ENCODE results near the gene BHLHE41. TPM values are rescaled to one million over a fixed set of nuclear protein-coding genes. Genes with fewer than 3 reads are reported as not detected.

Gene BHLHE41
- total and polyA plus RNA-seq, 2 of the 8 experiments (the other 6 are each of a cell fraction or from before 2014, with no cell fraction given): 1.1 to 3.4 TPM

GRCh38 chr12:26134540-26134939 lies 9.7 kb upstream of the BHLHE41 start:
- no peak overlapping the region for H3K14ac ChIP-seq (ENCODE audit: insufficient read length)
- no peaks in the 10 kb centered on the region for H3K23me2 ChIP-seq (ENCODE audit: low read depth, low read length)
- no peaks in the 10 kb centered on the region for H3K36me3 ChIP-seq (ENCODE audit: control insufficient read depth in 2 of 4, insufficient read depth in 4 of 4, low read length in 3 of 4)
- H3K9me3 ChIP-seq (ENCODE audit: insufficient read depth in 2 of 2, low read depth in 1 of 2, low read length in 1 of 2): no peaks in the 10 kb centered on the region
- H3K4me3 ChIP-seq (ENCODE audit: extremely low read depth in 1 of 4, insufficient read depth in 2 of 4, low read depth in 3 of 4, low read length in 4 of 4): no peak overlapping the region
- no peak overlapping the region for H3K27ac ChIP-seq (ENCODE audit: low read depth, low read length)
- no peaks in the 10 kb centered on the region for H3K79me2 ChIP-seq (ENCODE audit: control insufficient read depth in 1 of 2, insufficient read depth in 2 of 2, low read length in 2 of 2)
- no peak overlapping the region for H2BK20ac ChIP-seq (ENCODE audit: low read length)
- no peaks in the 10 kb centered on the region for H4K20me1 ChIP-seq (replicated peaks in 1 of 2; ENCODE audit: control insufficient read depth in 1 of 2, insufficient read depth in 2 of 2, low read length in 2 of 2)
- no peak overlapping the region for H4K8ac ChIP-seq (ENCODE audit: extremely low read depth, insufficient read depth, low read length)
- FAIRE-seq (no peak), DNase-seq (ENCODE audit: low read depth in 1 of 2, low spot score in 2 of 2) (no peak)
- no peak overlapping the region for H3K4me2 ChIP-seq (ENCODE audit: insufficient read depth in 1 of 2, low read depth in 2 of 2, low read length in 2 of 2)
- H2BK12ac ChIP-seq (ENCODE audit: low read depth, low read length): no peak overlapping the region
- ChIA-PET CTCF (ENCODE audit: partially characterized antibody) (interaction anchor here (0.5 to 2.2 kb wide), 5 partner anchors 11 to 278 kb away, joined by 3 to 10 read pairs (median 3); no protein-coding TSS in a partner anchor), POLR2A (ENCODE audit: partially characterized antibody) (interaction anchor here (0.9 kb wide), 1 partner anchor 22 kb away, joined by 3 read pairs; no protein-coding TSS in a partner anchor)
- H2BK5ac ChIP-seq (ENCODE audit: low read depth, low read length): no peak overlapping the region
- H2BK15ac ChIP-seq (ENCODE audit: low read length): no peak overlapping the region
- H4K5ac ChIP-seq (ENCODE audit: insufficient read length, low read depth, low read length): no peak overlapping the region
- no peak overlapping the region for H3K4ac ChIP-seq (replicated peaks; ENCODE audit: insufficient read length, low read depth, low read length)
- H2AK5ac ChIP-seq (ENCODE audit: low read depth, low read length): no peak overlapping the region
- H2BK120ac ChIP-seq (replicated peaks; ENCODE audit: low read depth, low read length): no peak overlapping the region
- peaks cover 0 to 3% (median under 1%) of the 10 kb centered on the region in 4 experiments; a peak in 3 of 7 replicates for H3K4me1 ChIP-seq (replicated peaks in 1 of 4; ENCODE audit: control insufficient read depth in 3 of 4, insufficient read depth in 4 of 4, low read length in 3 of 4)
- H3K18ac ChIP-seq (ENCODE audit: extremely low read depth, low read length): no peak overlapping the region
- peaks cover 0 to 3% (median 2%) of the 10 kb centered on the region in 4 experiments; a peak in 4 of 7 replicates for H3K27me3 ChIP-seq (replicated peaks in 1 of 4; ENCODE audit: control insufficient read depth in 3 of 4, extremely low read depth in 1 of 4, insufficient read depth in 3 of 4, low read length in 3 of 4)
- H3K9ac ChIP-seq (replicated peaks in 1 of 4; ENCODE audit: extremely low read depth in 1 of 4, low read depth in 3 of 4, low read length in 3 of 4): no peak overlapping the region
- no peak overlapping the region for H3K56ac ChIP-seq (replicated peaks; ENCODE audit: insufficient read length, low read depth, low read length)
- H4K91ac ChIP-seq (replicated peaks; ENCODE audit: insufficient read length, low read length): no peak overlapping the region
- H2AFZ ChIP-seq (ENCODE audit: low read length): no peak overlapping the region
- no peaks in the 10 kb centered on the region for H3K79me1 ChIP-seq (ENCODE audit: low read depth, low read length)
- no peak overlapping the region for H3K23ac ChIP-seq (ENCODE audit: insufficient read length)
- TF ChIP-seq KDM4A (IDR thresholded peaks at IDR 0.05; ENCODE audit: low read depth, low read length, severe bottlenecking) (no peak), CBX5 (IDR thresholded peaks at IDR 0.05; ENCODE audit: low read depth, low read length) (no peak), CTBP2 (IDR thresholded peaks at IDR 0.05; ENCODE audit: borderline replicate concordance, insufficient read depth, insufficient read length, low read length) (no peak), MAFK (IDR thresholded peaks at IDR 0.05; ENCODE audit: low read depth, low read length) (no peak), CEBPB (IDR thresholded peaks at IDR 0.05; ENCODE audit: low read depth, low read length) (no peak), NANOG (IDR thresholded peaks at IDR 0.05; ENCODE audit: insufficient read depth, low read depth, low read length, poor library complexity, severe bottlenecking) (no peak)
- TF ChIP-seq, protein P1, sequence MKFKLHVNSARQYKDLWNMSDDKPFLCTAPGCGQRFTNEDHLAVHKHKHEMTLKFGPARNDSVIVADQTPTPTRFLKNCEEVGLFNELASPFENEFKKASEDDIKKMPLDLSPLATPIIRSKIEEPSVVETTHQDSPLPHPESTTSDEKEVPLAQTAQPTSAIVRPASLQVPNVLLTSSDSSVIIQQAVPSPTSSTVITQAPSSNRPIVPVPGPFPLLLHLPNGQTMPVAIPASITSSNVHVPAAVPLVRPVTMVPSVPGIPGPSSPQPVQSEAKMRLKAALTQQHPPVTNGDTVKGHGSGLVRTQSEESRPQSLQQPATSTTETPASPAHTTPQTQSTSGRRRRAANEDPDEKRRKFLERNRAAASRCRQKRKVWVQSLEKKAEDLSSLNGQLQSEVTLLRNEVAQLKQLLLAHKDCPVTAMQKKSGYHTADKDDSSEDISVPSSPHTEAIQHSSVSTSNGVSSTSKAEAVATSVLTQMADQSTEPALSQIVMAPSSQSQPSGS (IDR thresholded peaks at IDR 0.05; ENCODE audit: low read length): no peak
- TF ChIP-seq, protein P2, sequence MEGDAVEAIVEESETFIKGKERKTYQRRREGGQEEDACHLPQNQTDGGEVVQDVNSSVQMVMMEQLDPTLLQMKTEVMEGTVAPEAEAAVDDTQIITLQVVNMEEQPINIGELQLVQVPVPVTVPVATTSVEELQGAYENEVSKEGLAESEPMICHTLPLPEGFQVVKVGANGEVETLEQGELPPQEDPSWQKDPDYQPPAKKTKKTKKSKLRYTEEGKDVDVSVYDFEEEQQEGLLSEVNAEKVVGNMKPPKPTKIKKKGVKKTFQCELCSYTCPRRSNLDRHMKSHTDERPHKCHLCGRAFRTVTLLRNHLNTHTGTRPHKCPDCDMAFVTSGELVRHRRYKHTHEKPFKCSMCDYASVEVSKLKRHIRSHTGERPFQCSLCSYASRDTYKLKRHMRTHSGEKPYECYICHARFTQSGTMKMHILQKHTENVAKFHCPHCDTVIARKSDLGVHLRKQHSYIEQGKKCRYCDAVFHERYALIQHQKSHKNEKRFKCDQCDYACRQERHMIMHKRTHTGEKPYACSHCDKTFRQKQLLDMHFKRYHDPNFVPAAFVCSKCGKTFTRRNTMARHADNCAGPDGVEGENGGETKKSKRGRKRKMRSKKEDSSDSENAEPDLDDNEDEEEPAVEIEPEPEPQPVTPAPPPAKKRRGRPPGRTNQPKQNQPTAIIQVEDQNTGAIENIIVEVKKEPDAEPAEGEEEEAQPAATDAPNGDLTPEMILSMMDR (IDR thresholded peaks at IDR 0.05; ENCODE audit: control extremely low read depth in 1 of 3, insufficient read depth in 1 of 3, low read depth in 1 of 3, low read length in 3 of 3): no peak
- TF ChIP-seq, protein P3, sequence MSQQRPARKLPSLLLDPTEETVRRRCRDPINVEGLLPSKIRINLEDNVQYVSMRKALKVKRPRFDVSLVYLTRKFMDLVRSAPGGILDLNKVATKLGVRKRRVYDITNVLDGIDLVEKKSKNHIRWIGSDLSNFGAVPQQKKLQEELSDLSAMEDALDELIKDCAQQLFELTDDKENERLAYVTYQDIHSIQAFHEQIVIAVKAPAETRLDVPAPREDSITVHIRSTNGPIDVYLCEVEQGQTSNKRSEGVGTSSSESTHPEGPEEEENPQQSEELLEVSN (IDR thresholded peaks at IDR 0.05): no peak

Data from H1 (cell line).